ENCODE results near the gene MPIG6B. TPM values are rescaled to one million over a fixed set of nuclear protein-coding genes. Genes with fewer than 3 reads are reported as not detected.

The MPIG6B gene
- 0.13 TPM for polyA plus RNA-seq (2012; ENCODE audit: low read depth, missing spikeins)

GRCh38 chr6:31723245-31723979 lies at the start of gene MPIG6B:
Gene MPIG6B (plus strand): TSS chr6:31723373. CDS start chr6:31723384, 11 bp downstream.
- FAIRE-seq: no peak
- DNase-seq (ENCODE audit: insufficient read length, low spot score): no peak
- TF ChIP-seq POU2F2 (IDR thresholded peaks at IDR 0.05; ENCODE audit: low read depth, low read length): no peak
- no peak for TF ChIP-seq SPI1 (IDR thresholded peaks at IDR 0.05; ENCODE audit: low read depth, low read length)
- no peak for TF ChIP-seq POLR2AphosphoS5 (IDR thresholded peaks at IDR 0.05; ENCODE audit: low read depth, low read length)
- no peak for TF ChIP-seq TAF1 (IDR thresholded peaks at IDR 0.05; ENCODE audit: low read depth, low read length)
- no peak for TF ChIP-seq POLR2A (IDR thresholded peaks at IDR 0.05; ENCODE audit: low read depth, low read length)
- TF ChIP-seq PAX5 (IDR thresholded peaks at IDR 0.05; ENCODE audit: insufficient read depth, low read length, severe bottlenecking): no peak

- DNase-seq (ENCODE audit: insufficient read length, low spot score): no peak
- FAIRE-seq: no peak
- TF ChIP-seq SPI1 (IDR thresholded peaks at IDR 0.05; ENCODE audit: low read depth, low read length) (peak; percentile 85), POLR2AphosphoS5 (IDR thresholded peaks at IDR 0.05; ENCODE audit: low read depth, low read length) (no peak)
Measured at GRCh38 chr6:31676322-31676903, 46.8 kb upstream of the MPIG6B start.

GRCh38 chr6:31676904-31677303 lies 46.3 kb upstream of the MPIG6B start:
- no peak for DNase-seq (ENCODE audit: insufficient read length, low spot score)
- no peak for FAIRE-seq
- no peak for TF ChIP-seq POLR2AphosphoS5 (IDR thresholded peaks at IDR 0.05; ENCODE audit: low read depth, low read length)
- no peak for TF ChIP-seq PAX5 (IDR thresholded peaks at IDR 0.05; ENCODE audit: insufficient read depth, low read length, severe bottlenecking)
- no peak for TF ChIP-seq POLR2A (IDR thresholded peaks at IDR 0.05; ENCODE audit: low read depth, low read length)
- no peak for TF ChIP-seq TAF1 (IDR thresholded peaks at IDR 0.05; ENCODE audit: low read depth, low read length)
- TF ChIP-seq SPI1 (IDR thresholded peaks at IDR 0.05; ENCODE audit: low read depth, low read length): no peak
- TF ChIP-seq POU2F2 (IDR thresholded peaks at IDR 0.05; ENCODE audit: low read depth, low read length): no peak

- no peak for TF ChIP-seq POU2F2 (IDR thresholded peaks at IDR 0.05; ENCODE audit: low read depth, low read length)
- TF ChIP-seq TAF1 (IDR thresholded peaks at IDR 0.05; ENCODE audit: low read depth, low read length): no peak
- no peak for TF ChIP-seq POLR2AphosphoS5 (IDR thresholded peaks at IDR 0.05; ENCODE audit: low read depth, low read length)
- TF ChIP-seq SPI1 (IDR thresholded peaks at IDR 0.05; ENCODE audit: low read depth, low read length): no peak
- TF ChIP-seq PAX5 (IDR thresholded peaks at IDR 0.05; ENCODE audit: insufficient read depth, low read length, severe bottlenecking): no peak
- TF ChIP-seq POLR2A (IDR thresholded peaks at IDR 0.05; ENCODE audit: low read depth, low read length): no peak
- FAIRE-seq (no peak), DNase-seq (ENCODE audit: insufficient read length, low spot score) (no peak)
Measured at GRCh38 chr6:31677955-31678354, 45.2 kb upstream of the MPIG6B start.

- DNase-seq (ENCODE audit: insufficient read length, low spot score) (peak; percentile 52), FAIRE-seq (peak; percentile 91)
- TF ChIP-seq POLR2AphosphoS5 (IDR thresholded peaks at IDR 0.05; ENCODE audit: low read depth, low read length): no peak
- no peak for TF ChIP-seq TAF1 (IDR thresholded peaks at IDR 0.05; ENCODE audit: low read depth, low read length)
- no peak for TF ChIP-seq PAX5 (IDR thresholded peaks at IDR 0.05; ENCODE audit: insufficient read depth, low read length, severe bottlenecking)
- peak; percentile 27 for TF ChIP-seq SPI1 (IDR thresholded peaks at IDR 0.05; ENCODE audit: low read depth, low read length)
- TF ChIP-seq POLR2A (IDR thresholded peaks at IDR 0.05; ENCODE audit: low read depth, low read length): no peak
Measured at GRCh38 chr6:31680226-31681134, 42.7 kb upstream of the MPIG6B start, which contains the start of gene LY6G5C. Gene LY6G5C (minus strand): TSS chr6:31681067. CDS start chr6:31680373, 694 bp downstream.

- TF ChIP-seq POLR2A (IDR thresholded peaks at IDR 0.05; ENCODE audit: low read depth, low read length): no peak
- 0 out of 2 replicates have a peak, but pooled peaks have one; percentile 12 for TF ChIP-seq TAF1 (IDR thresholded peaks at IDR 0.05; ENCODE audit: low read depth, low read length)
- DNase-seq (ENCODE audit: insufficient read length, low spot score) (peak; percentile 60), FAIRE-seq (no peak)
Measured at GRCh38 chr6:31681135-31681671, 42.0 kb upstream of the MPIG6B start.

GRCh38 chr6:31683591-31683990 lies 39.6 kb upstream of the MPIG6B start:
- no peak for FAIRE-seq

GRCh38 chr6:31686483-31686882 lies 36.7 kb upstream of the MPIG6B start:
- no peak for FAIRE-seq

More at GRCh38 chr6:31683591-31683990, 39.6 kb upstream of the MPIG6B start:
- no peak for TF ChIP-seq SPI1 (IDR thresholded peaks at IDR 0.05; ENCODE audit: low read depth, low read length)
- TF ChIP-seq POU2F2 (IDR thresholded peaks at IDR 0.05; ENCODE audit: low read depth, low read length): no peak
- no peak for TF ChIP-seq POLR2AphosphoS5 (IDR thresholded peaks at IDR 0.05; ENCODE audit: low read depth, low read length)
- no peak for TF ChIP-seq PAX5 (IDR thresholded peaks at IDR 0.05; ENCODE audit: insufficient read depth, low read length, severe bottlenecking)
- TF ChIP-seq TAF1 (IDR thresholded peaks at IDR 0.05; ENCODE audit: low read depth, low read length): no peak
- TF ChIP-seq POLR2A (IDR thresholded peaks at IDR 0.05; ENCODE audit: low read depth, low read length): no peak
- no peak for DNase-seq (ENCODE audit: insufficient read length, low spot score)

GRCh38 chr6:31687321-31687720 lies 35.9 kb upstream of the MPIG6B start:
- no peak for DNase-seq (ENCODE audit: insufficient read length, low spot score)
- FAIRE-seq: no peak

More at GRCh38 chr6:31686483-31686882, 36.7 kb upstream of the MPIG6B start:
- no peak for DNase-seq (ENCODE audit: insufficient read length, low spot score)
- TF ChIP-seq PAX5 (IDR thresholded peaks at IDR 0.05; ENCODE audit: insufficient read depth, low read length, severe bottlenecking) (no peak), POLR2A (IDR thresholded peaks at IDR 0.05; ENCODE audit: low read depth, low read length) (no peak), POLR2AphosphoS5 (IDR thresholded peaks at IDR 0.05; ENCODE audit: low read depth, low read length) (no peak), POU2F2 (IDR thresholded peaks at IDR 0.05; ENCODE audit: low read depth, low read length) (no peak), TAF1 (IDR thresholded peaks at IDR 0.05; ENCODE audit: low read depth, low read length) (no peak), SPI1 (IDR thresholded peaks at IDR 0.05; ENCODE audit: low read depth, low read length) (no peak)

More at GRCh38 chr6:31687321-31687720, 35.9 kb upstream of the MPIG6B start:
- TF ChIP-seq POU2F2 (IDR thresholded peaks at IDR 0.05; ENCODE audit: low read depth, low read length): no peak
- no peak for TF ChIP-seq PAX5 (IDR thresholded peaks at IDR 0.05; ENCODE audit: insufficient read depth, low read length, severe bottlenecking)
- TF ChIP-seq SPI1 (IDR thresholded peaks at IDR 0.05; ENCODE audit: low read depth, low read length): no peak
- no peak for TF ChIP-seq POLR2A (IDR thresholded peaks at IDR 0.05; ENCODE audit: low read depth, low read length)
- no peak for TF ChIP-seq TAF1 (IDR thresholded peaks at IDR 0.05; ENCODE audit: low read depth, low read length)
- TF ChIP-seq POLR2AphosphoS5 (IDR thresholded peaks at IDR 0.05; ENCODE audit: low read depth, low read length): no peak
